ENCODE data around the gene PAK5. TPM values are rescaled to one million over a fixed set of nuclear protein-coding genes. Genes with fewer than 3 reads are reported as not detected.

Gene PAK5
- total and polyA plus RNA-seq, 9 of the 15 experiments (the other 6 are each of a cell fraction or from before 2014, with no cell fraction given), result not detected

GRCh38 chr20:9884666-9885065 lies 45.8 kb upstream of the PAK5 start (continued):
- TF ChIP-seq CHCHD3 (CRISPR knock-in tag; IDR thresholded peaks at IDR 0.05) (no peak), ARID3B (CRISPR knock-in tag; IDR thresholded peaks at IDR 0.05; ENCODE audit: borderline replicate concordance) (no peak)

- no peak overlapping the region for H3K27ac ChIP-seq (ENCODE audit: extremely low read depth, low read depth, low read length)
- no peaks in the 10 kb centered on the region for H3K36me3 ChIP-seq (ENCODE audit: control insufficient read depth, insufficient read depth, low read length)
- H3K4me3 ChIP-seq, result no peak overlapping the region
- no peak overlapping the region for H3K9ac ChIP-seq (ENCODE audit: insufficient read depth in 1 of 2, low read depth in 2 of 2, low read length in 2 of 2)
- no peak for FAIRE-seq
- H3K9me3 ChIP-seq (replicated peaks; ENCODE audit: control insufficient read depth, insufficient read depth, low read depth, low read length), result no peaks in the 10 kb centered on the region
- no peak overlapping the region for H3K4me2 ChIP-seq (ENCODE audit: insufficient read depth, low read length)
- in situ Hi-C loops (cut with MboI) (no loop called here), intact Hi-C loops (cut with micrococcal nuclease) (no loop called here)
- no peaks in the 10 kb centered on the region for H3K9me1 ChIP-seq (ENCODE audit: control insufficient read depth, insufficient read depth, low read length)
- no peak overlapping the region for H2AFZ ChIP-seq (ENCODE audit: low read depth, low read length)
- 17% methylated on average over 1 of the region's 1 CpG for WGBS (ENCODE audit: insufficient coverage, low coverage, missing lambda C conversion rate)
- no peaks in the 10 kb centered on the region for H4K20me1 ChIP-seq (replicated peaks; ENCODE audit: control insufficient read depth, insufficient read depth, low read length)
- ATAC-seq, result no peak
- ChIA-PET POLR2A (no interaction called here), CTCF (ENCODE audit: low intra/inter-chr PET ratio) (no interaction called here)
- H3K79me2 ChIP-seq (ENCODE audit: control insufficient read depth, insufficient read depth, low read length), result no peaks in the 10 kb centered on the region
- H3K4me1 ChIP-seq (replicated peaks in 1 of 2; ENCODE audit: control insufficient read depth in 2 of 2, insufficient read depth in 2 of 2, low read length in 2 of 2), result no peaks in the 10 kb centered on the region
- no peaks in the 10 kb centered on the region for H3K27me3 ChIP-seq (ENCODE audit: control insufficient read depth in 2 of 2, insufficient read depth in 2 of 2, low read length in 2 of 2)
- DNase-seq (ENCODE audit: extremely low read depth in 1 of 4, low spot score in 3 of 4), result no peak
- BruUV-seq (replicated peaks), result no TSS peak
- no peak for TF ChIP-seq ZNF644 (tag; IDR thresholded peaks at IDR 0.05; ENCODE audit: low read depth)
- TF ChIP-seq ATF7 (IDR thresholded peaks at IDR 0.05), result no peak
- no peak for TF ChIP-seq HNRNPK (IDR thresholded peaks at IDR 0.05; ENCODE audit: low read depth, low read length, poor library complexity, severe bottlenecking)
- TF ChIP-seq CREB3 (tag; conservative IDR thresholded peaks at IDR 0.05; ENCODE audit: low read depth), result no peak
- no peak for TF ChIP-seq PURB (CRISPR knock-in tag; IDR thresholded peaks at IDR 0.05; ENCODE audit: low read depth)
- no peak for TF ChIP-seq HLTF (IDR thresholded peaks at IDR 0.05)
- TF ChIP-seq RBBP5 (IDR thresholded peaks at IDR 0.05; ENCODE audit: borderline replicate concordance, insufficient read depth, low read length, poor library complexity, severe bottlenecking), result no peak
- TF ChIP-seq FOS (IDR thresholded peaks at IDR 0.05; ENCODE audit: extremely low read depth, insufficient read length), result no peak
- no peak for TF ChIP-seq ZFX (CRISPR knock-in tag; IDR thresholded peaks at IDR 0.05)
These were observed 45.2 kb upstream of the PAK5 start for GRCh38 chr20:9884061-9884460.
